ENCODE results near the gene ID1. TPM values are rescaled to one million over a fixed set of nuclear protein-coding genes. Genes with fewer than 3 reads are reported as not detected.
"Not testable (repeated sequence)": the region's sequence is repeated elsewhere in the genome, so short reads cannot be mapped to it uniquely, and the experiment has no call there.

ID1 gene
- total and polyA plus RNA-seq, 8 donors = 9.5 to 64.7 (median 18.8) TPM

DNA sequence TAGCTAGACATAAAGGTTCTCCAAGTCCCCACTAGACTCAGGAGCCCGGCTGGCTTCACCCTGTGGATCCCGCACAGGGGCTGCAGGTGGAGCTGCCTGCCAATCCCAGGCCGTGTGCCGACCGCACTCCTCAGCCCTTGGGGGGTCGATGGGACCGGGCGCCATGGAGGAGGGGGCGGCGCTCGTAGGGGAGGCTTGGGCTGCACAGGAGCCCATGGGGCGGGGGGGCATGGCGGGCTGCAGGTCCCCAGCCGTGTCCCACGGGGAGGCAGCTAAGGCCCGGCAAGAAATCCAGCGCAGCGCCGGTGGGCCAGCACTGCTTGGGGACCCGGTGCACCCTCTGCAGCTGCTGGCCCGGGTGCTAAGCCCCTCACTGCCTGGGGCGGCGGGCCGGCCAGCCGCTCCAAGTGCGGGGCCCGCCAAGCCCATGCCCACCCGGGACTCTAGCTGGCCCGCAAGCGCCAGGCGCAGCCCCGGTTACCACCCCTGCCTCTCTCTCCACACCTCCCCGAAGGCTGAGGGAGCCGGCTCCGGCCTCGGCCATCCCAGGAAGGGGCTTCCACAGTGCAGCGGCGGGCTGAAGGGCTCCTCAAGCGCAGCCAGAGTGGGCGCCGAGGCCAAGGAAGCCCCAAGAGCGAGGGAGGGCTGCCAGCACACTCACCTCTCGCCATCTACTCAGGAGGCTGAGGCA lies 26.5 kb upstream of the ID1 start:
- no peak overlapping the region for H3K27ac ChIP-seq
- no peaks in the 10 kb centered on the region for H3K27me3 ChIP-seq
- TF ChIP-seq, protein P1, sequence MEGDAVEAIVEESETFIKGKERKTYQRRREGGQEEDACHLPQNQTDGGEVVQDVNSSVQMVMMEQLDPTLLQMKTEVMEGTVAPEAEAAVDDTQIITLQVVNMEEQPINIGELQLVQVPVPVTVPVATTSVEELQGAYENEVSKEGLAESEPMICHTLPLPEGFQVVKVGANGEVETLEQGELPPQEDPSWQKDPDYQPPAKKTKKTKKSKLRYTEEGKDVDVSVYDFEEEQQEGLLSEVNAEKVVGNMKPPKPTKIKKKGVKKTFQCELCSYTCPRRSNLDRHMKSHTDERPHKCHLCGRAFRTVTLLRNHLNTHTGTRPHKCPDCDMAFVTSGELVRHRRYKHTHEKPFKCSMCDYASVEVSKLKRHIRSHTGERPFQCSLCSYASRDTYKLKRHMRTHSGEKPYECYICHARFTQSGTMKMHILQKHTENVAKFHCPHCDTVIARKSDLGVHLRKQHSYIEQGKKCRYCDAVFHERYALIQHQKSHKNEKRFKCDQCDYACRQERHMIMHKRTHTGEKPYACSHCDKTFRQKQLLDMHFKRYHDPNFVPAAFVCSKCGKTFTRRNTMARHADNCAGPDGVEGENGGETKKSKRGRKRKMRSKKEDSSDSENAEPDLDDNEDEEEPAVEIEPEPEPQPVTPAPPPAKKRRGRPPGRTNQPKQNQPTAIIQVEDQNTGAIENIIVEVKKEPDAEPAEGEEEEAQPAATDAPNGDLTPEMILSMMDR (IDR thresholded peaks at IDR 0.05) = no peak
- 93 to 95% methylated on average over 43 of the region's 43 CpGs for WGBS, 2 donors
- H3K4me3 ChIP-seq = no peak overlapping the region
- FAIRE-seq = no peak
- no peak for ATAC-seq
- no peaks in the 10 kb centered on the region for H3K9me3 ChIP-seq
- DNase-seq = peak in 1 of 6 donors; percentile 70
- no peaks in the 10 kb centered on the region for H3K36me3 ChIP-seq
- intact Hi-C loops (cut with DNase I) = no loop called here
- peaks cover 0 to 5% (median 4%) of the 10 kb centered on the region in 3 donors for H3K4me1 ChIP-seq

DNA sequence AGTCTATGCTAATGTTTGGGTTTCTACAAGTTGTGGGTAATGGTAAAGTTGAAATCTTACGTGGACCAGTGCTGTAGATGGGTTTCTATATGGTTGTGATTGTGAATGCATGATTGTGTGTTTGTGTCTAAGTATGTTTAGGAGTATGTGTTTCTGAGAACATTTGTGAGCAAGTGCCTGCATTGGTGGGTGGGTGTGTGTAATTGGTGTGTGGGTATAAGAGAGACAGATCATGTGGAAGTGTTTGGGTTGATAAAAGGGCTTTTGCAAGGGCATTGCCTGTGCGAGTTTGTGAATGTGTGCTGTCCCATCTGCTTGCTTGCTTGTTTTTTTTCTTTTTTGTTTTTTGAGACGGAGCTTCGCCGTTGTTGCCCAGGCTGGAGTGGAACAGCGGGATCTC lies 25.8 kb upstream of the ID1 start:
- no peak for ATAC-seq
- WGBS, 2 donors = 94 to 95% methylated on average over 6 of the region's 6 CpGs
- DNase-seq = no peak
- no peaks in the 10 kb centered on the region for H3K27me3 ChIP-seq
- no peak overlapping the region for H3K27ac ChIP-seq
- H3K9me3 ChIP-seq = no peaks in the 10 kb centered on the region
- FAIRE-seq = no peak
- no peaks in the 10 kb centered on the region for H3K36me3 ChIP-seq
- H3K4me1 ChIP-seq = no peaks in the 10 kb centered on the region
- intact Hi-C loops (cut with DNase I) = no loop called here
- TF ChIP-seq, protein P1 (IDR thresholded peaks at IDR 0.05) = no peak
- H3K4me3 ChIP-seq = no peak overlapping the region

DNA sequence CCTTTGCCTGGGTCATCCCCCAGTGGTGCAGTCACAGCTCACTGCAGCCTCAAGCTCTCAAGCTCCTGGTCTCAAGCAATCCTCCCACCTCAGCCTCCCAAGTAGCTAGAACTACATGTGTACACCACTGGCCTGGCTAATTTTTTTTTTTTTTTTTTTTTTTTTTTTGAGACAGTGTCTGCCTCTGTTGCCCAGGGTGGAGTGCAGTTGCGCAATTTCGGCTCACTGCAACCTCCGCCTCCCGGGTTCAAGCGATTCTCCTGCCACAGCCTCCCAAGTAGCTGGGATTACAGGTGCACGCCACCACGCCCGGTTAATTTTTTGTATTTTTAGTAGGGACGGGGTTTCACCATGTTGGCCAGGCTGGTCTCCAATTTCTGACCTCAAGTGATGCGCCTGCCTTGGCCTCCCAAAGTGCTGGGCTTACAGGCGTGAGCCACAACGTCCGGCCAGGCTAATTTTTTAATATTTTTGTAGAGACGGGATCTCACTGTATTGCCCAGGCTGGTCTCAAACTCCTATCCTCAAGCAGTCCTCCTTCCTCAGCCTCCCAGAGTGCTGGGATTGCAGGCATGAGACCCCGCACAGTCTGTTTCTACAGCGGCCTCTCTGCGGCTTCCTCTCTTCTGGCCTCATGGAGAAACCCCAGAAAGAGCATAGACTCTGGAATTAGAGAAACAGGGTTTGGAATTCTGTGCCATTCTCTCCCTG lies 25.0 kb upstream of the ID1 start:
- intact Hi-C loops (cut with DNase I); H3K27me3 ChIP-seq; H3K36me3 ChIP-seq; FAIRE-seq; H3K27ac ChIP-seq; H3K4me1 ChIP-seq; DNase-seq; ATAC-seq; H3K9me3 ChIP-seq; H3K4me3 ChIP-seq: not testable (repeated sequence)
- WGBS, 2 donors = 94 to 96% methylated on average over 17 of the region's 17 CpGs

DNA sequence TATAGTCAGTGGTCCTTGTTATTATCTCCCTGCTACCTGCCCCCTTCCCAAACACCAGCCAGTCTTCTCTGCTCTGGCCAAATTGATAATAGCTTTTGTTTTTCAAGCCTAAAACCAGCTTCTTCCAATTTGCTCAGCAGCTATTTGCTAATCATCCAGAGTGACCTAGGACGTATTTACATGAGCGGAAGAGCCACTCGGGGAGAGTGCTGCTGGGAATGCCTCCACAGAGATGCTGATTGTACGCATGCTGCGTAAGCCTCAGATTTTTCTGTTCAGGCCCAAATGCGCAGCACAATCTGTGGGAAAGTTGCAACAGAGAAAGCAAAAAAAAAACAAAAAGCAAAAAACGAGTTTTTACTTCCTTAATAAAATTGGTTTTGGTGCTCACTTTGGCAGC lies 24.4 kb upstream of the ID1 start:
- Histone ChIP-seq H3K4me3 (no peak overlapping the region), H3K27me3 (no peaks in the 10 kb centered on the region), H3K4me1 (no peaks in the 10 kb centered on the region), H3K9me3 (no peaks in the 10 kb centered on the region), H3K36me3 (no peaks in the 10 kb centered on the region), H3K27ac (no peak overlapping the region)
- ATAC-seq (no peak), DNase-seq (no peak), FAIRE-seq (no peak)
- TF ChIP-seq, protein P1 (IDR thresholded peaks at IDR 0.05) = no peak
- WGBS, 2 donors = 81 to 83% methylated on average over 7 of the region's 7 CpGs
- intact Hi-C loops (cut with DNase I) = no loop called here

DNA sequence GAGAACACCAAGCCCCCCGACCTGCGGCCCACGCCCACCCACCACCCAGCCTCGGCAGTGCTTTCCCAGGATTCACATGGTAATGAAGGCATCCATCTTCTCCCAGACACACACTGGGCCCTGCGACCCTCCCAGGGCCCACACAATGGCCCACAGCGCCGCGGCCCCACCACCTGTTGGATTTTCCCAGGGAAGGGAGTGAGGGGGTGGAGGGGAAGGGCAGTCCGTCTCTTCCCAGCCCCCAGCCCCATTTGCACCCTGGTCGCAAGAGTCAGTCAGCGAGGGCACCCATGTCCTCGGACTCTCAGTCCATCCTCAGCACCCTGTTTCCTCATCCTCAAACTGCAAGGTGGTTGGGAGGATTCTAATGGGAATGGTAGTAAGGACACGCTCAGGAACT lies 23.7 kb upstream of the ID1 start:
- 80 to 86% methylated on average over 13 of the region's 13 CpGs for WGBS, 2 donors
- Histone ChIP-seq H3K27me3 (no peaks in the 10 kb centered on the region), H3K4me1 (no peaks in the 10 kb centered on the region), H3K9me3 (no peaks in the 10 kb centered on the region), H3K36me3 (no peaks in the 10 kb centered on the region), H3K4me3 (no peak overlapping the region), H3K27ac (no peak overlapping the region)
- ATAC-seq (no peak), DNase-seq (no peak), FAIRE-seq (no peak)
- intact Hi-C loops (cut with DNase I) = no loop called here
- TF ChIP-seq, protein P1 (IDR thresholded peaks at IDR 0.05) = no peak

Measured in pancreas (tissue), 10 donors.